ENCODE results near the gene TLE5.
A peak's percentile ranks its signal among the peaks of the same experiment; 100 is the strongest.

The TLE5 gene

DNA sequence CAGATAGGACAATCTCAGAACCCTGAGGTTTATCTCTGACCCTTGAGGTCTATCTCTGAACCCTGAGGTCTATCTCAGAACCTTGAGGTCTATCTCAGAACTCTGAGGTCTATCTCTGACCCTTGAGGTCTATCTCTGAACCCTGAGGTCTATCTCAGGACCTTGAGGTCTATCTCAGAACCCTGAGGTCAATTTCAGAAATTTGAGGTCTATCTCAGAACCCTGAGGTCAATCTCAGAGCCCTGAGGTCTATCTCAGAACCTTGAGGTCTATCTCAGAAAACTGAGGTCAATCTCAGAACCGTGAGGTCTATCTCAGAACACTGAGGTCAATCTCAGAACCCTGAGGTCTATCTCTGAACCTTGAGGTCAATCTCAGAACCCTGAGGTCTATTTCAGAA, 35.5 kb downstream of the TLE5 start:
- H3K36me3 ChIP-seq (ENCODE audit: control insufficient read depth, insufficient read depth, low read length): no peaks in the 10 kb centered on the region

DNA sequence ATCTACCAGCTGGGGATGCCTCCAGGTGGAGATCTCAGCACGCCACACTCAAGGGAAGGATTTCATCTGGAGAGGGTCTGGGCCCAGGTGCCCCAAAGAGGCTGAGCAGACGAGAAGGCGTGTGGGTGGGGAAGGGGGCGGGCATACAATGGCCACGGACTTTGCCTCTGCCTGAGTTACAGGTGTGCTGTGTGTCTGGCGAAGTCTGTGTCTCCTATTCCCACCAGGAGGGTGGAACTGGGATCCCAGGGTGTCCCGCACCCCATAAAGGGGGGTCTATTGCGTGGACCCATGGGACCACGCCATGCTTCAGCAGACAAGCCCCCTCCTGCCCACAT, 36.8 kb downstream of the TLE5 start:
- Histone ChIP-seq H3K27ac (ENCODE audit: insufficient read depth, low read depth, low read length, poor library complexity, severe bottlenecking) (no peak overlapping the region), H3K4me3 (ENCODE audit: insufficient read depth, low read depth, low read length) (no peak overlapping the region), H3K9me3 (ENCODE audit: control insufficient read depth, low read length) (no peaks in the 10 kb centered on the region), H3K27me3 (ENCODE audit: control insufficient read depth, insufficient read depth, low read length, poor library complexity, severe bottlenecking) (peaks cover 74% of the 10 kb centered on the region), H3K36me3 (ENCODE audit: control insufficient read depth, insufficient read depth, low read length) (no peaks in the 10 kb centered on the region), H3K4me1 (ENCODE audit: control insufficient read depth, insufficient read depth, low read length) (peaks cover 6% of the 10 kb centered on the region)
- WGBS, 2 experiments: 57 to 59% methylated on average over 9 of the region's 9 CpGs

More for the DNA sequence above, 35.5 kb downstream of the TLE5 start:
- peaks cover 6% of the 10 kb centered on the region for H3K4me1 ChIP-seq (ENCODE audit: control insufficient read depth, insufficient read depth, low read length)
- no peak overlapping the region for H3K4me3 ChIP-seq (ENCODE audit: insufficient read depth, low read depth, low read length)
- H3K9me3 ChIP-seq (ENCODE audit: control insufficient read depth, low read length): no peaks in the 10 kb centered on the region
- H3K27me3 ChIP-seq (ENCODE audit: control insufficient read depth, insufficient read depth, low read length, poor library complexity, severe bottlenecking): peaks cover 87% of the 10 kb centered on the region
- no peak overlapping the region for H3K27ac ChIP-seq (ENCODE audit: insufficient read depth, low read depth, low read length, poor library complexity, severe bottlenecking)
- 89 to 95% methylated on average over 1 of the region's 1 CpG for WGBS, 2 experiments

DNA sequence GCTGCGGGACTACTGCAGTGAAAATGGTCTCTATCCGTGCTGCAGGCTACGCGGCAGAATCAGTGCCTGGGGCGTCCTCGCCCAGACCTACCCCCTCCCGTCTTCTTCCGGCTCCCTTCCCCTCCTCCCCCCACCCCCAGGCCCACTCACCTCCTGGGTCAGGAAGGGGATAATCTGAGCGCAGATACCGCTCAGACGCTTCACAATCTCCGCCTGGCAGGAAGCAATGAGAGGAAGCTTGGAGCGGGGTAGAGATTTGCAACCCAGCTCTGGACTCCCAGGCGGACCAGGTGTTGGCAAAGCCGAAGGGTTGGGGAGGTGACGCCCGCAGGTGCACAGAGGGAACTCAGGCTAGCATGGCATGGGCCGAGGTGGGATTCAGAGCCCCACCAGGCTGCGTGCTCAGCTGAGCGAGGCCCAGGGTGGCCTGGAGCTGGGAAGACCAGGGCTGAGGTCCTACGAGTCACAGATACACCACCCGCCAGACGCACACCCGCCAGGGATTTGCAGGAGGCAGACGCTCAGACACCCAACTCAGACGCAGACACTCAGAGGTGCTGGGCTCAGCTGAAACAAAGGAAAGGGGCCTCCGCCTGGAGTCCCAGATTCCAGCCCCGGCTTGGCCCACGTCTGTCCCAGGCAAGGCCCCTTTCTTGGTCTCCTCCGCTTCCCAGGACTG, 37.3 kb downstream of the TLE5 start:
- Histone ChIP-seq H3K4me3 (ENCODE audit: insufficient read depth, low read depth, low read length) (no peak overlapping the region), H3K27me3 (ENCODE audit: control insufficient read depth, insufficient read depth, low read length, poor library complexity, severe bottlenecking) (peaks cover 69% of the 10 kb centered on the region), H3K9me3 (ENCODE audit: control insufficient read depth, low read length) (no peaks in the 10 kb centered on the region), H3K27ac (ENCODE audit: insufficient read depth, low read depth, low read length, poor library complexity, severe bottlenecking) (no peak overlapping the region), H3K36me3 (ENCODE audit: control insufficient read depth, insufficient read depth, low read length) (no peaks in the 10 kb centered on the region), H3K4me1 (ENCODE audit: control insufficient read depth, insufficient read depth, low read length) (peaks cover 6% of the 10 kb centered on the region)
- 11% methylated on average over 29 to 30 of the region's 30 CpGs for WGBS, 2 experiments

DNA sequence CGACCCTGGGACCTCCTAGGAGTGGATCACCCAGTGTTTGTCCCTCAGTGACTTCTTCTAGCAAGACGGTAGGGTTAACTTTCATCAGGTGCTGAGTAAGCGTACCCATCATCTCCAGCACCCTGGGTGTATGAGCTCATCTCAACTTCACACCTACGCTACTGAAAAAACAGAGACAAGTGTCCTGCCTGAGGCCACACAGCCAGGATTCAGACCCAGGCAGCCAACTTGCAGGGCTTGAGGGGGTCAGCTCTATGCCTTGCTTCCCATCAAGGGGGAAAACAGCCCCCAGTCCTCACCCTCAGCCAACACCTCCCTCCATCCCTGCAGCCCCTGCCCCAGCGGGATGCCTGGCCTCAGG, 37.8 kb downstream of the TLE5 start:
- Histone ChIP-seq H3K4me1 (ENCODE audit: control insufficient read depth, insufficient read depth, low read length) (peaks cover 6% of the 10 kb centered on the region), H3K4me3 (ENCODE audit: insufficient read depth, low read depth, low read length) (no peak overlapping the region), H3K27me3 (ENCODE audit: control insufficient read depth, insufficient read depth, low read length, poor library complexity, severe bottlenecking) (peaks cover 64% of the 10 kb centered on the region), H3K36me3 (ENCODE audit: control insufficient read depth, insufficient read depth, low read length) (no peaks in the 10 kb centered on the region), H3K27ac (ENCODE audit: insufficient read depth, low read depth, low read length, poor library complexity, severe bottlenecking) (no peak overlapping the region), H3K9me3 (ENCODE audit: control insufficient read depth, low read length) (no peaks in the 10 kb centered on the region)
- WGBS, 2 experiments: 34 to 35% methylated on average over 5 of the region's 5 CpGs

DNA sequence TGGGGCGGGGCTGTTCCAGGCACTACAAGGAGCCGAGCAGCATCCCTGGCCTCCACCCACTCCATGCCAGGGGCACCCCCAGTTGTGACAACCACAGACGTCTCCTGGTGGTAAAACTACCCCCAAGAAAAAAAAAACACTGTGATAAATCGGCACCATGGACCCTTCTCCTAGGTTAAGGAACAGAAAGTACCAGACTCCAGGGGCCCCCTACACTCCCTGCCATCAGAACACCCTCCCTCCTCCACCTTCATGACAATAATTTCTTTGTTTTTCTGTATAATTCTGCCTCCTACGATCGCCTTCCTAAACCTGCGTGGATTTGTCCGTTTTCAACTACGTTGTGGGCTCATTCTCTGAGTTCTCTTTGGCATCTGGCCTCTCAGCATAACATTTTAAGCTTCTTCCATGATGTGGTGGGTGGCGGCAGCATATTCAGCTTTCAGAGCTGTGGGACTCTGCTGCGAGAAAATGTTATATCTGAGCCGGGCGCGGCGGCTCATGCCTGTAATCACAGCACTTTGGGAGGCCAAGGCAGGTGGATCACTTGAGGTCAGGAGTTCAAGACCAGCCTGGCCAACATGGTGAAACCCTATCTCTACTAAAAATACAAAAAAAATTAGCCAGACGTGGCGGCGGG, 41.9 kb downstream of the TLE5 start:
- Histone ChIP-seq H3K4me3 (ENCODE audit: insufficient read depth, low read depth, low read length) (no peak overlapping the region), H3K27ac (ENCODE audit: insufficient read depth, low read depth, low read length, poor library complexity, severe bottlenecking) (no peak overlapping the region), H3K27me3 (ENCODE audit: control insufficient read depth, insufficient read depth, low read length, poor library complexity, severe bottlenecking) (peaks cover 25% of the 10 kb centered on the region), H3K4me1 (ENCODE audit: control insufficient read depth, insufficient read depth, low read length) (no peaks in the 10 kb centered on the region), H3K36me3 (ENCODE audit: control insufficient read depth, insufficient read depth, low read length) (no peaks in the 10 kb centered on the region), H3K9me3 (ENCODE audit: control insufficient read depth, low read length) (no peaks in the 10 kb centered on the region)
- WGBS, 2 experiments: 85 to 88% methylated on average over 18 of the region's 18 CpGs

DNA sequence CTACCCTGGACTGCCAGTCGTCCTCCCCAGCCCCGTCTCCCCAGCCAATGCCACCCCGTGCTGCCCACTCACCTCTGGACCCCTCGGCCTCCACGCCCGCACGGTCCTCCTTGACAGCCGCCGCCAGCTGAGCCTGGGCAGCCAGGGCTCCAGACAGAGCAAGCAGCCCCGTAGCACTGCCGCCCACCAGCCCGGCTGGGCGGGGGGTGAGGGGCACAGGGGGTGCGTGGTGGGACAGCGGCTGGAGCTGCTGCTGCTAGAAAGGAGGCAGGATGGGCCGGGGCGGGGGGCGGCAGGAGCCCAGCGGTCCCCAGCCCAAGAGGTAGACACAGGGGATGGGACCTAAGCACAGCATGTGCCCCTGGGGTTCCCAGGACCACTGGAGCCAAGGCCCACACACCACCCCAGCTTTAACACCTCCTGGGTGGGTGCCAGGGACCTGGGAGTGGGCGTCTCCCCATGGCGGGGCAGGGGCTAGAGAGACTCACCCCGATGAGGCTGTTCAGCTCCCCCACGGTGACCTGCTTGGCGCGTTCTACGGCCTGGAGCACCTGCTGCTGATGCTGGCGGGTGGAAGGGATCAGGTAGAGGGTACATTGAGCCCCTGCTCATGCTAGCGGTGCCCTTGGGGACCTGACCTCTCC, 43.0 kb downstream of the TLE5 start:
- H3K4me3 ChIP-seq (ENCODE audit: insufficient read depth, low read depth, low read length): no peak overlapping the region
- H3K27me3 ChIP-seq (ENCODE audit: control insufficient read depth, insufficient read depth, low read length, poor library complexity, severe bottlenecking): peaks cover 14% of the 10 kb centered on the region
- no peaks in the 10 kb centered on the region for H3K4me1 ChIP-seq (ENCODE audit: control insufficient read depth, insufficient read depth, low read length)
- H3K36me3 ChIP-seq (ENCODE audit: control insufficient read depth, insufficient read depth, low read length): no peaks in the 10 kb centered on the region
- WGBS, 2 experiments: 88 to 89% methylated on average over 28 of the region's 28 CpGs
- H3K27ac ChIP-seq (ENCODE audit: insufficient read depth, low read depth, low read length, poor library complexity, severe bottlenecking): no peak overlapping the region
- no peaks in the 10 kb centered on the region for H3K9me3 ChIP-seq (ENCODE audit: control insufficient read depth, low read length)

DNA sequence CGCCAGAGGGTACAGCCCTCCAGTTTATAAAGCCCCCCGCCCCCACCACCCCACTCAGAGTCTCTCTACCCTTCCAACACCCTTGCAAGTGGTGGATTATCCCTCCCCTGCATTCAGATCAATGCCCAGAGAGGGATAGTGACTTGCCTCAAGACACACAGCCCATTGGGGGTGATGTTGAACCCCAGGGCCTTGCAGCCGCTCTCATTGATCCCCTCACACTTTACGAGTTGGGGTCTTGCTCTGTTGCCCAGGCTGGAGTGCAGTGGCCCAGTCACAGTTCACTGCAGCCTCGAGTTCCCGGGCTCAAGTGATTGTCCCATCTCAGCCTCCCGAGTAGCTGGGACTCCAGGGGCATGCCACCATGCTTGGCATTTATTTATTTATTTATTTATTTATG, 44.4 kb downstream of the TLE5 start:
- 86 to 93% methylated on average over 7 of the region's 7 CpGs for WGBS, 2 experiments
- no peak overlapping the region for H3K27ac ChIP-seq (ENCODE audit: insufficient read depth, low read depth, low read length, poor library complexity, severe bottlenecking)
- peaks cover 8% of the 10 kb centered on the region for H3K4me1 ChIP-seq (ENCODE audit: control insufficient read depth, insufficient read depth, low read length)
- H3K36me3 ChIP-seq (ENCODE audit: control insufficient read depth, insufficient read depth, low read length): no peaks in the 10 kb centered on the region
- H3K9me3 ChIP-seq (ENCODE audit: control insufficient read depth, low read length): no peaks in the 10 kb centered on the region
- no peaks in the 10 kb centered on the region for H3K27me3 ChIP-seq (ENCODE audit: control insufficient read depth, insufficient read depth, low read length, poor library complexity, severe bottlenecking)
- no peak overlapping the region for H3K4me3 ChIP-seq (ENCODE audit: insufficient read depth, low read depth, low read length)

DNA sequence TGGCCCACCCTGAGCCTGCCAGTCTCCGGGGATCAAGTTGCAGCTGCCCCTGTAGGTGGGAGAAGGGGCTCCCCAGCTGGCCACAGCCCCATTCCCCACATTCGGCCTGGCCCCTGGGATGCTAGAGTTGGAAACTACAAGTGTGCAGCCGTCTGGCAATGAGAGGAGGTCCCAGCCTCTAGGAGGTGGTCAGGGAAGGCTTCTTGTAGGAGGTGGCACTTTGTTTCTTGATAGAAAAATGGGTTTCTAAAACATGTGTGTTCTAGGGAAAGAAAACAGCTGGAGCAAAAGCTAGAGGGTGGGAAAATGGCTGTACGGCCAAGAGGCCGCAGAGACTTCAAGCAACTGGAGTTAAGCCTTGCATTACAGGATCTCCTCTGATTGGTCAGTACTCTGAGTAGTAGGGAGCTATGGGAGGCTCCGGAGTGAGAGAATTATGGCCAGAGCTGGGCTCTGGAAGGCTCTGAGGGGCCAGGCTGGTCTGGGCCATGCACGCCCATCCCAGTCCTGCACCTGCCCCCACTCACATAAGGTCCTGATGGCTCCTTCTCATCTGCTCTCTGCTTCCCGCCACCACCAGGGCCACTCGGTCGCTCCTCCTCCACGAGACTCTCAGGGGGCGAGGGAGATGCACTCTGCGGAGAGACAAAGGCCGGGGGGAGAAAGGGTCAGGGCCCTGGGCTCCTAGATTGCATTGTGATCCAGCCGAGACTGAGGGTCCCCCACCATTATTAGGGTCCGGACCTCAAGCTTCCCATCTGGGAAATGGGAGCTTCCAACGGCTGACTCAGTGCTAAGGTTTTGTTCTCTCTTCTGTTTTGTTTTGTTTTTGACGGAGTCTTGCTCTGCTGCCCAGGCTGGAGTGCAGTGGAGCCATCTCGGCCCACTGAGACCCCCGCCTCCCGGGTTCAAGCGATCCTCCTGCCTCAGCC, 46.9 kb downstream of the TLE5 start:
- WGBS, 2 experiments: 91 to 93% methylated on average over 22 of the region's 22 CpGs
- no peak overlapping the region for H3K4me3 ChIP-seq (ENCODE audit: insufficient read depth, low read depth, low read length)
- H3K27ac ChIP-seq (ENCODE audit: insufficient read depth, low read depth, low read length, poor library complexity, severe bottlenecking): no peak overlapping the region
- H3K27me3 ChIP-seq (ENCODE audit: control insufficient read depth, insufficient read depth, low read length, poor library complexity, severe bottlenecking): no peaks in the 10 kb centered on the region
- peaks cover 14% of the 10 kb centered on the region for H3K4me1 ChIP-seq (ENCODE audit: control insufficient read depth, insufficient read depth, low read length)
- no peaks in the 10 kb centered on the region for H3K36me3 ChIP-seq (ENCODE audit: control insufficient read depth, insufficient read depth, low read length)
- no peaks in the 10 kb centered on the region for H3K9me3 ChIP-seq (ENCODE audit: control insufficient read depth, low read length)

DNA sequence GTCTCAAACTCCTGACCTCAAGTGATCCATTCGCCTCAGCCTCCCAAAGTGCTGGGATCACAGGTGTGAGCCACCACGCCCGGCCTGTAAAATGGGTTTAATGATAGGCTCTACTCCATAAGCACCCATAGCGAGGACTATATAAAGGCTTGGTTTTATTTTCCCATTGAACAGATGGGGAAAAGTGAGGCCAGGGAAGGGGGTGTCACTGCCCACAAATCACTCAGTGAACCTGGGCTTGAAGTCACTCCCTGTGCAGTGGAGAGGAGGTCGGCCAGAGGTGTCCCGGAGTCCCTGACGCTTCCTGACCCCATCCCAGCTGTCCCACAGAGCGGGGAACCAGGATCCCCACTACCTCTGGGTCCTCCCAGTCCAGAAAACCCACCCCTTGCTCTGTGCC, 48.2 kb downstream of the TLE5 start:
- no peak overlapping the region for H3K4me3 ChIP-seq (ENCODE audit: insufficient read depth, low read depth, low read length)
- H3K4me1 ChIP-seq (ENCODE audit: control insufficient read depth, insufficient read depth, low read length): peaks cover 14% of the 10 kb centered on the region
- H3K27ac ChIP-seq (ENCODE audit: insufficient read depth, low read depth, low read length, poor library complexity, severe bottlenecking): no peak overlapping the region
- no peaks in the 10 kb centered on the region for H3K27me3 ChIP-seq (ENCODE audit: control insufficient read depth, insufficient read depth, low read length, poor library complexity, severe bottlenecking)
- H3K9me3 ChIP-seq (ENCODE audit: control insufficient read depth, low read length): no peaks in the 10 kb centered on the region
- 94 to 95% methylated on average over 8 of the region's 8 CpGs for WGBS, 2 experiments
- H3K36me3 ChIP-seq (ENCODE audit: control insufficient read depth, insufficient read depth, low read length): no peaks in the 10 kb centered on the region

DNA sequence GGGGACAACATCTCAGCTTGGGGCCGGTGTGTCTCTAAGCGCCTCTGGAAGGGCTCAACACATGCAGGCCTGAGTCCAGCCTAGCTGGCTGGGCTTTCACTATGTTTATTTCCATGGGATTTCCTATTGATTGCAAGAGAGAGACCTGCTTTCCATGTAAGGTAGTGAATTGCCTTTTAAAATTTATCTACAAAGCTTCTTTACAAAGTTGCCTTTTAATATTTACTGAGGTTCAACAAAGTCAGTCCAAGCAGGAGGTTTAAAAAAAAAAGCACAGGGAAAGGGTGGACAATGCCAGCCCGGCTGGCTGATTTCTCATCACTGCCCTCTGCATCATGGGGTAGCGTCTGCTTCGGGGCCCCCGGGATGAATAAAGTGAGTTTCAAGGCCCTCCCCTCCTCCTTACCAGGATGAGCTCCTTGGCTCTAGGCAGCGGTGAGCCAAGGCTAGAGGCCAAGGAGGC, 49.0 kb downstream of the TLE5 start:
- no peaks in the 10 kb centered on the region for H3K36me3 ChIP-seq (ENCODE audit: control insufficient read depth, insufficient read depth, low read length)
- whole genome bisulfite sequencing, 2 experiments: 78 to 80% methylated on average over 7 of the region's 7 CpGs

More for the DNA sequence above, 49.0 kb downstream of the TLE5 start:
- H3K4me1 ChIP-seq (ENCODE audit: control insufficient read depth, insufficient read depth, low read length): peaks cover 14% of the 10 kb centered on the region
- no peaks in the 10 kb centered on the region for H3K9me3 ChIP-seq (ENCODE audit: control insufficient read depth, low read length)
- H3K27ac ChIP-seq (ENCODE audit: insufficient read depth, low read depth, low read length, poor library complexity, severe bottlenecking): peak overlapping the region; percentile 3
- no peaks in the 10 kb centered on the region for H3K27me3 ChIP-seq (ENCODE audit: control insufficient read depth, insufficient read depth, low read length, poor library complexity, severe bottlenecking)
- no peak overlapping the region for H3K4me3 ChIP-seq (ENCODE audit: insufficient read depth, low read depth, low read length)

Measured in ectodermal cell (in vitro differentiated cells).